Neuronal stem cell (in vitro differentiated cells): Measurements from ENCODE around the gene EPPIN.

Experiments
- DNase-seq: peaks from one replicate; pipeline ENCODE4 v3.0.0-alpha.2; 2013; ENCODE audit warnings: low spot score
- H2AFZ ChIP-seq: one replicate; pipeline ENCODE4 v1.6.1; 2013; ENCODE audit warnings: mild to moderate bottlenecking, low read length, inconsistent platforms
- H2AK5ac ChIP-seq: 2 replicates; pipeline ENCODE4 v1.6.1; 2013; ENCODE audit warnings: low read depth, mild to moderate bottlenecking, inconsistent platforms, low read length, moderate library complexity, mixed read lengths
- H2BK120ac ChIP-seq: 2 replicates; pipeline ENCODE4 v1.6.1; 2013; ENCODE audit warnings: low read depth, mild to moderate bottlenecking, inconsistent platforms, low read length, moderate library complexity, mixed read lengths
- H2BK12ac ChIP-seq: one replicate; pipeline ENCODE4 v1.6.1; 2013; ENCODE audit warnings: low read length, inconsistent platforms
- H2BK15ac ChIP-seq: 2 replicates; pipeline ENCODE4 v1.6.1; 2013; ENCODE audit warnings: mild to moderate bottlenecking, low read length, inconsistent platforms, mixed read lengths
- H2BK5ac ChIP-seq: one replicate; pipeline ENCODE4 v1.6.1; 2013; ENCODE audit warnings: inconsistent platforms, mild to moderate bottlenecking, low read length, moderate library complexity
- H3K14ac ChIP-seq: one replicate; pipeline ENCODE4 v1.6.1; 2013; ENCODE audit warnings: low read length, inconsistent platforms
- H3K18ac ChIP-seq: 2 replicates; pipeline ENCODE4 v1.6.1; 2013; ENCODE audit warnings: low read length, inconsistent platforms
- H3K23ac ChIP-seq: 2 replicates; pipeline ENCODE4 v1.6.1; 2013; ENCODE audit warnings: low read depth, mild to moderate bottlenecking, mixed read lengths, low read length, inconsistent platforms; ENCODE audit not compliant: poor library complexity
- H3K27ac ChIP-seq: replicated peaks from 3 replicates; pipeline ENCODE4 v1.5.1; 2013; ENCODE audit warnings: low read length, inconsistent platforms
- H3K27me3 ChIP-seq, 3 experiments: 2 replicates each; pipeline ENCODE4 v1.6.1; 2013; ENCODE audit warnings: low read length in 3 of 3, mild to moderate bottlenecking in 2 of 3, inconsistent platforms in 1 of 3, low read depth in 1 of 3, mixed read lengths in 1 of 3, moderate library complexity in 1 of 3; ENCODE audit not compliant: control insufficient read depth in 3 of 3, insufficient read depth in 3 of 3
- H3K36me3 ChIP-seq, 2 donors: replicated peaks in 1 of 2; 2 replicates each; pipeline ENCODE4 v1.6.1; 2013; ENCODE audit warnings: low read length in 2 of 2; ENCODE audit not compliant: control insufficient read depth in 2 of 2, insufficient read depth in 2 of 2
- H3K4ac ChIP-seq: 2 replicates; pipeline ENCODE4 v1.6.1; 2013; ENCODE audit warnings: inconsistent platforms, mild to moderate bottlenecking, low read length, moderate library complexity
- H3K4me1 ChIP-seq, 2 donors: 1 replicate in 1 of 2; 2 replicates in 1 of 2; pipeline ENCODE4 v1.6.1; 2013; ENCODE audit warnings: low read length in 2 of 2, low read depth in 1 of 2; ENCODE audit not compliant: control insufficient read depth in 2 of 2, insufficient read depth in 1 of 2
- H3K4me2 ChIP-seq: one replicate; pipeline ENCODE4 v1.6.1; 2013; ENCODE audit warnings: mild to moderate bottlenecking, low read length, inconsistent platforms; ENCODE audit not compliant: insufficient read depth, poor library complexity, severe bottlenecking
- H3K4me3 ChIP-seq, 2 donors: 2 replicates each; pipeline ENCODE4 v1.5.1; 2013; ENCODE audit warnings: low read length in 2 of 2, mild to moderate bottlenecking in 2 of 2, inconsistent platforms in 1 of 2, moderate library complexity in 1 of 2
- H3K79me1 ChIP-seq: one replicate; pipeline ENCODE4 v1.6.1; 2013; ENCODE audit warnings: low read depth, mild to moderate bottlenecking, inconsistent platforms, low read length, moderate library complexity
- H3K9ac ChIP-seq: one replicate; pipeline ENCODE4 v1.6.1; 2013; ENCODE audit warnings: mild to moderate bottlenecking, low read depth, low read length, inconsistent platforms; ENCODE audit not compliant: poor library complexity
- H3K9me3 ChIP-seq, 2 donors: replicated peaks in 1 of 2; 2 replicates each; pipeline versions ENCODE3 to v1.6.1; 2013; ENCODE audit warnings: low read length in 2 of 2, mild to moderate bottlenecking in 2 of 2, inconsistent platforms in 1 of 2, low read depth in 1 of 2, mixed read lengths in 1 of 2, moderate library complexity in 1 of 2; ENCODE audit not compliant: control insufficient read depth in 2 of 2, insufficient read depth in 1 of 2
- H4K8ac ChIP-seq: one replicate; pipeline ENCODE4 v1.6.1; 2013; ENCODE audit warnings: low read depth, mild to moderate bottlenecking, inconsistent platforms, low read length, moderate library complexity
- H4K91ac ChIP-seq: one replicate; pipeline ENCODE4 v1.6.1; 2013; ENCODE audit warnings: low read length, low read depth, mild to moderate bottlenecking, inconsistent platforms; ENCODE audit not compliant: poor library complexity
- WGBS, 2 donors: extraction: QIAGEN DNeasy Blood & Tissue Kit; methylation state at CpG; one replicate each; pipeline ENCODE4 v1.1.7; 2013; ENCODE audit warnings: missing lambda C conversion rate in 2 of 2, mixed read lengths in 1 of 2; ENCODE audit not compliant: insufficient read length in 2 of 2, insufficient replicate concordance in 1 of 2; ENCODE audit errors: extremely low coverage in 2 of 2; 5-methylcytosine and 5-hydroxymethylcytosine counted together

EPPIN gene

DNA sequence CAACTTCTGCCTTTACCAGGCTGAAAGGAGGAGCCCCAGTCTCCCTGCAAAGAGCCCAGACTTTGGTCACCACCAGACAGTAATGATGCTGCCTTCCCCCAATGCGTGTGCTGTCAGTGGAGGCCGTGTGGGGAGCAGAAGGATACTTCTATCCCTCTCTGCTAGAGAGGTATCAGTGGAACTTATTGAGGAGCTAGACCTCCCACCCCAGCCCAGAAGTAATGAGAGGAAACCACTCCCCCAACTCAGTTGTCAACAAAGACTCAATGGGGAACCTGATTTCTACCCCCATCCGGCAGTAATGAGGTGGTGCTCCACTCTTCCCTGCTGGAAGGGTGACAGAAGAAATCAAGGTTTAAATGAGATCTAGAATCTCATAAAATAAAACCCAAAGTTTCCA lies 36.3 kb upstream of the EPPIN start:
- no peak overlapping the region for H2BK15ac ChIP-seq
- H3K4me3 ChIP-seq, result no peak overlapping the region
- no peak overlapping the region for H2BK12ac ChIP-seq
- H3K27ac ChIP-seq, result peak overlapping the region; percentile 56
- DNase-seq, result no peak
- peak overlapping the region; percentile 93 for H3K18ac ChIP-seq
- no peak overlapping the region for H2BK120ac ChIP-seq
- H4K8ac ChIP-seq, result no peak overlapping the region
- peak overlapping the region; percentile 50 for H3K9ac ChIP-seq
- WGBS, 2 donors, result no CpG with 5 or more reads among the region's 3 CpGs
- H3K36me3 ChIP-seq, result no peaks in the 10 kb centered on the region
- no peak overlapping the region for H3K4ac ChIP-seq
- no peaks in the 10 kb centered on the region for H3K27me3 ChIP-seq
- H2AK5ac ChIP-seq, result no peak overlapping the region
- no peak overlapping the region for H4K91ac ChIP-seq
- peaks cover 12 to 14% of the 10 kb centered on the region in 2 donors for H3K4me1 ChIP-seq
- H2BK5ac ChIP-seq, result no peak overlapping the region
- H3K14ac ChIP-seq, result no peak overlapping the region
- H3K79me1 ChIP-seq, result no peaks in the 10 kb centered on the region
- H3K4me2 ChIP-seq, result no peak overlapping the region
- peak overlapping the region; percentile 71 for H2AFZ ChIP-seq
- no peak overlapping the region for H3K23ac ChIP-seq
- peaks cover 0 to 2% of the 10 kb centered on the region in 2 donors for H3K9me3 ChIP-seq

DNA sequence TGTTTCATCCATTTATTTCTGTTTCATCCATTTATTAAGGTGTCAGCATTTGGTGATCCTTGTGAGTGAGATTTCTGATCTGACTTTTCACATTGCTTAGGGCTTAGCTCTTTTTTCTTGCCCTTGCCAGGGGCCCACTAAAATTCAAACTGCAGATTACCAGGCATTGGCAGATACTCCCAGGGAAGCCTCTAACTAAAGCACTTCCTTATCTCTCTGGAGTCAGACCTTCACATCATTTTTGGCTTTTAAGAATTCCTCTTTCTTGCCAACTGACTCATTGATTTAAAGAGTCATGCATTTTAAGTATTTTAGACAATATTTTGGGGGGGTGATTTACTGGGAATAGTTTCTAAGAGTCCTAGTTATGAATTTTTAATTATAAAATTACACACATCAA lies 34.5 kb upstream of the EPPIN start:
- H3K36me3 ChIP-seq, result no peaks in the 10 kb centered on the region
- H2AK5ac ChIP-seq, result no peak overlapping the region

DNA sequence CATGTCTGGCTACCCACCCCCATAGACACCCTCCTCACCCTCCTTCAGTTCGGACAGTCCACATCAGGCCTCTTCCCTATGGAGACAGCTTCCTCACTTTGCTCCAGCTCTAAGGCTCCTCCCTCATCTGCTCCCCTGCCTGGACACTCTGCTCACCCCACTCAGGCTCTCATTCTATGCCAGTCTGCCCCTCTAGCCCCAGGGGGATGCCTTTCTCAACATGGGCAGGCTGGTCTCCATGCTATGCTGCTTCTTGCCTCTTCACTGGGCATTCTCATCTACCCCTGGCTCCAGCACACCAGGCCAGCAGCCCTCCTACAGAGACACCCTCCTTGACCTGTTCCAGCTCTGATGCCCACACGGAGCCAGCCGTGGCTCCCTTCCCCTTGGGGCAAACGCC lies 32.0 kb upstream of the EPPIN start, which contains the start of gene WFDC8:
TSS of gene WFDC8 (minus strand) at position 101 of the 400 bp plus-strand sequence. CDS start at position 64, 37 bp downstream.
- Histone ChIP-seq H3K4me3 (no peak within 1 kb of the TSS), H3K4me2 (no peak within 1 kb of the TSS), H3K4me1 (peaks cover 15 to 19% of the 10 kb centered on the region in 2 donors), H3K36me3 (no peaks in the 10 kb centered on the region), H2BK12ac (peak within 1 kb of the TSS; percentile 3), H3K4ac (no peak within 1 kb of the TSS), H2BK5ac (no peak within 1 kb of the TSS), H3K27me3 (no peaks in the 10 kb centered on the region), H3K18ac (peak within 1 kb of the TSS; percentile 60), H3K79me1 (no peaks in the 10 kb centered on the region), H4K91ac (no peak within 1 kb of the TSS), H2BK120ac (peak within 1 kb of the TSS; percentile 7), H2AK5ac (peak within 1 kb of the TSS; percentile 20), H3K9ac (no peak within 1 kb of the TSS), H3K27ac (peak within 1 kb of the TSS; percentile 46), H3K23ac (no peak within 1 kb of the TSS), H3K9me3 (no peaks in the 10 kb centered on the region), H3K14ac (no peak within 1 kb of the TSS), H2AFZ (peak within 1 kb of the TSS; percentile 37), H4K8ac (no peak within 1 kb of the TSS), H2BK15ac (peak within 1 kb of the TSS; percentile 11)
- DNase-seq, result no peak
- no CpG with 5 or more reads among the region's 4 CpGs for WGBS, 2 donors

More for the DNA sequence above, 34.5 kb upstream of the EPPIN start:
- peaks cover 15 to 19% of the 10 kb centered on the region in 2 donors for H3K4me1 ChIP-seq
- no peak overlapping the region for H4K91ac ChIP-seq
- no peak for DNase-seq
- no peak overlapping the region for H3K23ac ChIP-seq
- H3K4ac ChIP-seq, result no peak overlapping the region
- H3K18ac ChIP-seq, result no peak overlapping the region
- no peak overlapping the region for H4K8ac ChIP-seq
- H2BK15ac ChIP-seq, result no peak overlapping the region
- no peaks in the 10 kb centered on the region for H3K9me3 ChIP-seq
- H2AFZ ChIP-seq, result no peak overlapping the region
- H3K14ac ChIP-seq, result no peak overlapping the region
- no peak overlapping the region for H3K4me3 ChIP-seq
- H3K4me2 ChIP-seq, result no peak overlapping the region
- H2BK120ac ChIP-seq, result no peak overlapping the region
- no peak overlapping the region for H2BK5ac ChIP-seq
- H3K79me1 ChIP-seq, result no peaks in the 10 kb centered on the region
- no peak overlapping the region for H2BK12ac ChIP-seq
- no peak overlapping the region for H3K9ac ChIP-seq
- H3K27ac ChIP-seq, result no peak overlapping the region
- H3K27me3 ChIP-seq, result no peaks in the 10 kb centered on the region

- H3K27ac ChIP-seq, result peak overlapping the region; percentile 46
- WGBS, 2 donors, result no CpG with 5 or more reads among the region's 1 CpG
- no peak overlapping the region for H3K4ac ChIP-seq
Measured at GRCh38 chr20:45578231-45578630, 31.0 kb upstream of the EPPIN start.

More at GRCh38 chr20:45578231-45578630, 31.0 kb upstream of the EPPIN start:
- no peak overlapping the region for H4K8ac ChIP-seq
- H2AK5ac ChIP-seq, result no peak overlapping the region
- H3K14ac ChIP-seq, result no peak overlapping the region
- no peaks in the 10 kb centered on the region for H3K27me3 ChIP-seq
- no peak overlapping the region for H3K4me2 ChIP-seq
- H3K36me3 ChIP-seq, result no peaks in the 10 kb centered on the region
- no peaks in the 10 kb centered on the region for H3K79me1 ChIP-seq
- no peak overlapping the region for H2BK15ac ChIP-seq
- H2BK5ac ChIP-seq, result no peak overlapping the region
- no peaks in the 10 kb centered on the region for H3K9me3 ChIP-seq
- DNase-seq, result peak; percentile 56
- no peak overlapping the region for H3K23ac ChIP-seq
- no peak overlapping the region for H4K91ac ChIP-seq
- peaks cover 11 to 14% of the 10 kb centered on the region in 2 donors for H3K4me1 ChIP-seq
- H2BK120ac ChIP-seq, result no peak overlapping the region
- no peak overlapping the region for H3K9ac ChIP-seq
- no peak overlapping the region for H2BK12ac ChIP-seq
- peak overlapping the region; percentile 37 for H2AFZ ChIP-seq
- H3K4me3 ChIP-seq, result no peak overlapping the region
- no peak overlapping the region for H3K18ac ChIP-seq
